Sigmoid colon (tissue), 3 donors: ENCODE measurements around the gene HOXC9.

Experiments used
- POLR2A ChIP-seq, 2 donors: fragments of 450-650 bp; IDR thresholded peaks; one replicate each; pipeline ENCODE4 v1.6.1; 2016; ENCODE audit warnings: antibody characterized with exemption in 2 of 2, mild to moderate bottlenecking in 2 of 2, moderate library complexity in 2 of 2
- TF ChIP-seq, protein P1 (sequence below), 4 experiments: fragments of 450-650 bp in 3 of 4; fragments of 200-600 bp in 1 of 4; IDR thresholded peaks; one replicate each; pipeline ENCODE4 v1.5.1; 2016 to 2019; ENCODE audit warnings: antibody characterized with exemption in 4 of 4, mild to moderate bottlenecking in 3 of 4, moderate library complexity in 2 of 4

DNA sequence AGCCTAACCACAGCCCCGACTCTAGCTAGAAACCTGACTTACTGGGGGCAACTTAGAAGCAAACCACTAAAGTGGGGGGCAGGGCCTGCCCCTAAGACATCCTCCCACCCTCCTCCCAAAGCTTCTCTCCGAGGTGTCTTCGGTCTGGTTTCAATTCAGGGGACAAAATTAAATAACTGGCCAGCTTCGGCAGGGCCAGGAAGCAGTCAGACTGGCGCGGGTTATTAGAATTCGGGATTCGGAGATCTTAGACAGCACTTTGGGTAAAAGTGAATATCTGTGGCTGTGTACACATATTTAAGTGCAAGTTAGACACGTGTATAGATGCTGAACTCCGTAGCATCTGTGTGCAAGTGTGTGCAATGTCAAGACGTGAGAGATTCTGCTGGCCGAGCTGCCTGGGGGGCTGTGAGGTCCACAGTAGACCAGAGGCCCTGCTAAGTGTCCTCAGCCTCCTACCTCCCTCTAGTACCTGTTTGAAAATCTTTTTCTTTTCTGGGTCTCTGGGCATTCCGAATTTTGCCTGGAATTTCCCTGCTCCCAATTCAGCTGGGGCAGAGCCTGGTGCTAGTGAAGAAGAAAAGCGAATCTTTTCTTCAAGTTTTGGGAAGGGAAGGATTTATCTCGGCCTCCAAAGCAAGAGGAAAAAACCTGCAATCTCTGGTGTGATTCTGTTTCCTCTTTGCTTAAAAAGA is 19.0 kb upstream of the HOXC9 start:
- TF ChIP-seq POLR2A (IDR thresholded peaks at IDR 0.05), result no peak
- TF ChIP-seq, protein P1, sequence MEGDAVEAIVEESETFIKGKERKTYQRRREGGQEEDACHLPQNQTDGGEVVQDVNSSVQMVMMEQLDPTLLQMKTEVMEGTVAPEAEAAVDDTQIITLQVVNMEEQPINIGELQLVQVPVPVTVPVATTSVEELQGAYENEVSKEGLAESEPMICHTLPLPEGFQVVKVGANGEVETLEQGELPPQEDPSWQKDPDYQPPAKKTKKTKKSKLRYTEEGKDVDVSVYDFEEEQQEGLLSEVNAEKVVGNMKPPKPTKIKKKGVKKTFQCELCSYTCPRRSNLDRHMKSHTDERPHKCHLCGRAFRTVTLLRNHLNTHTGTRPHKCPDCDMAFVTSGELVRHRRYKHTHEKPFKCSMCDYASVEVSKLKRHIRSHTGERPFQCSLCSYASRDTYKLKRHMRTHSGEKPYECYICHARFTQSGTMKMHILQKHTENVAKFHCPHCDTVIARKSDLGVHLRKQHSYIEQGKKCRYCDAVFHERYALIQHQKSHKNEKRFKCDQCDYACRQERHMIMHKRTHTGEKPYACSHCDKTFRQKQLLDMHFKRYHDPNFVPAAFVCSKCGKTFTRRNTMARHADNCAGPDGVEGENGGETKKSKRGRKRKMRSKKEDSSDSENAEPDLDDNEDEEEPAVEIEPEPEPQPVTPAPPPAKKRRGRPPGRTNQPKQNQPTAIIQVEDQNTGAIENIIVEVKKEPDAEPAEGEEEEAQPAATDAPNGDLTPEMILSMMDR (IDR thresholded peaks at IDR 0.05), result no peak
